GM23338 (cell line): ENCODE data around the gene SLU7.

Experiments used
- TF ChIP-seq, protein P1 (sequence below), 2 experiments: fragments of 200-600 bp in 1 of 2; sonication (generic) in 1 of 2; conservative IDR thresholded peaks; 2 replicates each; pipeline versions ENCODE4 v1.5.1 to v1.6.1; 2016 to 2017; ENCODE audit warnings: antibody characterized with exemption in 2 of 2, low read depth in 2 of 2, mild to moderate bottlenecking in 2 of 2, moderate library complexity in 1 of 2
- TF ChIP-seq, protein P2 (sequence below): IDR thresholded peaks from one replicate; pipeline ENCODE4 v1.6.1; 2018; ENCODE audit warnings: antibody characterized with exemption; ENCODE audit not compliant: unreplicated experiment

DNA sequence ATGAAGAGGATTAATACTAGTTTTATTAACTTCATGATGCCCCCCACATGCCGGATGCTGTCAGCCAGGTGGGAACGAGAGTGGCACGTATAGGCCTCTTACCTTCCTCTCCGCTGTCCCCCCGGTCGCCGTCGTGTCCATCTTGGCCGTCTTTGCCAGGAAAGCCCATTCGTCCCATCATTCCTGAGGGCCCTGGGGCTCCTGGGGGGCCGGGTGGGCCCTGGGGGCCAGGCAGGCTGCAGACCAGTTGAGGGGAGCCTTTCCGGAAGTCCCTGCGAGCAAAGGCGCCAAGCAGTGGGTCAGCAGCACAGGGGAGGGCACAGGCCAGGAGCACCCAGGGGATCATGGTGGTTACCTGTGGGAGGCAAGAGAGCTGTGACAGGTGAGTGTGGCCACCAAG lies 64.2 kb downstream of the SLU7 start:
- TF ChIP-seq, protein P1, sequence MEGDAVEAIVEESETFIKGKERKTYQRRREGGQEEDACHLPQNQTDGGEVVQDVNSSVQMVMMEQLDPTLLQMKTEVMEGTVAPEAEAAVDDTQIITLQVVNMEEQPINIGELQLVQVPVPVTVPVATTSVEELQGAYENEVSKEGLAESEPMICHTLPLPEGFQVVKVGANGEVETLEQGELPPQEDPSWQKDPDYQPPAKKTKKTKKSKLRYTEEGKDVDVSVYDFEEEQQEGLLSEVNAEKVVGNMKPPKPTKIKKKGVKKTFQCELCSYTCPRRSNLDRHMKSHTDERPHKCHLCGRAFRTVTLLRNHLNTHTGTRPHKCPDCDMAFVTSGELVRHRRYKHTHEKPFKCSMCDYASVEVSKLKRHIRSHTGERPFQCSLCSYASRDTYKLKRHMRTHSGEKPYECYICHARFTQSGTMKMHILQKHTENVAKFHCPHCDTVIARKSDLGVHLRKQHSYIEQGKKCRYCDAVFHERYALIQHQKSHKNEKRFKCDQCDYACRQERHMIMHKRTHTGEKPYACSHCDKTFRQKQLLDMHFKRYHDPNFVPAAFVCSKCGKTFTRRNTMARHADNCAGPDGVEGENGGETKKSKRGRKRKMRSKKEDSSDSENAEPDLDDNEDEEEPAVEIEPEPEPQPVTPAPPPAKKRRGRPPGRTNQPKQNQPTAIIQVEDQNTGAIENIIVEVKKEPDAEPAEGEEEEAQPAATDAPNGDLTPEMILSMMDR (conservative IDR thresholded peaks at IDR 0.05; ENCODE audit: low read depth in 2 of 2), result no peak
- TF ChIP-seq, protein P2, sequence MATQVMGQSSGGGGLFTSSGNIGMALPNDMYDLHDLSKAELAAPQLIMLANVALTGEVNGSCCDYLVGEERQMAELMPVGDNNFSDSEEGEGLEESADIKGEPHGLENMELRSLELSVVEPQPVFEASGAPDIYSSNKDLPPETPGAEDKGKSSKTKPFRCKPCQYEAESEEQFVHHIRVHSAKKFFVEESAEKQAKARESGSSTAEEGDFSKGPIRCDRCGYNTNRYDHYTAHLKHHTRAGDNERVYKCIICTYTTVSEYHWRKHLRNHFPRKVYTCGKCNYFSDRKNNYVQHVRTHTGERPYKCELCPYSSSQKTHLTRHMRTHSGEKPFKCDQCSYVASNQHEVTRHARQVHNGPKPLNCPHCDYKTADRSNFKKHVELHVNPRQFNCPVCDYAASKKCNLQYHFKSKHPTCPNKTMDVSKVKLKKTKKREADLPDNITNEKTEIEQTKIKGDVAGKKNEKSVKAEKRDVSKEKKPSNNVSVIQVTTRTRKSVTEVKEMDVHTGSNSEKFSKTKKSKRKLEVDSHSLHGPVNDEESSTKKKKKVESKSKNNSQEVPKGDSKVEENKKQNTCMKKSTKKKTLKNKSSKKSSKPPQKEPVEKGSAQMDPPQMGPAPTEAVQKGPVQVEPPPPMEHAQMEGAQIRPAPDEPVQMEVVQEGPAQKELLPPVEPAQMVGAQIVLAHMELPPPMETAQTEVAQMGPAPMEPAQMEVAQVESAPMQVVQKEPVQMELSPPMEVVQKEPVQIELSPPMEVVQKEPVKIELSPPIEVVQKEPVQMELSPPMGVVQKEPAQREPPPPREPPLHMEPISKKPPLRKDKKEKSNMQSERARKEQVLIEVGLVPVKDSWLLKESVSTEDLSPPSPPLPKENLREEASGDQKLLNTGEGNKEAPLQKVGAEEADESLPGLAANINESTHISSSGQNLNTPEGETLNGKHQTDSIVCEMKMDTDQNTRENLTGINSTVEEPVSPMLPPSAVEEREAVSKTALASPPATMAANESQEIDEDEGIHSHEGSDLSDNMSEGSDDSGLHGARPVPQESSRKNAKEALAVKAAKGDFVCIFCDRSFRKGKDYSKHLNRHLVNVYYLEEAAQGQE, result no peak
